ENCODE measurements around the gene LDLRAD4.

LDLRAD4 gene

DNA sequence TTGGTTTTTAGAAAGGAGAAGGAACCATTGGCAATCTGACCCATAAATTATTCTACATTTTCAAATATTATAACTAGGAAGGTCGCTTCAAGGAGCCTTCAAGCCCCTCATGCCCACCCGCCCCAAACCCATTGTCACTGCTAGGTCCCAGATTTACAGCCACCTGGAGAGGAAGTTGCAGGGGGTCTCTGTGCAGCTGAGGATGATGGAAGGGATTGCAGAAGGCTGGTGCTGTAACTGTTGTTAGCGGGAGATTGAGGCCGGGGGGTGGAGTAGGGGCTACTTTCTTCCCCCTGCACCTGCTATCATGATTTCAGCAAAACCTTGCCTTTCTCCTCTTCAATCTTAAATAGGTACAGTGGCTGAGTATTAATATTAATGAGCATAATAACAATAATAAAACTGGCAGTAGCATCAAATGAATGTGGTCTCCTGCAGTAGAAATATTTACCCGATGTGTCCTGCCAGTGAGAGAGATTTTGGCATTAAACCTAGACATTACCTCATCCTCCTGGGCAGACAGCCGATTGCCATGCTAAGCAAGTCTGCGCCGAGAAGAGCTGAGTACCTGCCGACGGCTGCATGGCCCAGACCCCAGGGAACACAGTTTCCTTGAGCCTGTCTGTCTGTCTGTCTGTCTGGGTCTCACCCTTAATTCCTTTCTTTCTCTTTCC, 282.4 kb downstream of the LDLRAD4 start:
- DNase-seq (ENCODE audit: insufficient read length, low spot score) (peak; percentile 50), FAIRE-seq (no peak)
- no peak for TF ChIP-seq POLR2A (IDR thresholded peaks at IDR 0.05; ENCODE audit: low read depth, low read length)

DNA sequence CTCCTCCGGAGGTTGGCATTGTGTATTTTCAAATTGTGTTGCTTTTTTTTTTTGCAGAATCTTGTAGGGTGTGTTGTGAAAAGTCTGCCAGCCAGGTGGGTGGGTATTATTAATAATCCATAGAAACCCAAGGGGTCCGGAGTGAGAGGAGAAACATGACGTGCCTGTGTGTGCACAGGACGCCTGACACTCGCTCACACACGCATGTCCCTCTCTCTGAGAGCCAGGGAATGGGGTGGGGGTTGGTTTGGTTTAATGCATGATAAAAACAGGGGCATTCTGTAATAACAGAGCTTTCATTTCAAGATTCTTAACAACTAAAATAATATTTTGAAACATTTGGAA, 283.0 kb downstream of the LDLRAD4 start:
- no peak for TF ChIP-seq POLR2A (IDR thresholded peaks at IDR 0.05; ENCODE audit: low read depth, low read length)
- FAIRE-seq (no peak), DNase-seq (ENCODE audit: insufficient read length, low spot score) (no peak)

DNA sequence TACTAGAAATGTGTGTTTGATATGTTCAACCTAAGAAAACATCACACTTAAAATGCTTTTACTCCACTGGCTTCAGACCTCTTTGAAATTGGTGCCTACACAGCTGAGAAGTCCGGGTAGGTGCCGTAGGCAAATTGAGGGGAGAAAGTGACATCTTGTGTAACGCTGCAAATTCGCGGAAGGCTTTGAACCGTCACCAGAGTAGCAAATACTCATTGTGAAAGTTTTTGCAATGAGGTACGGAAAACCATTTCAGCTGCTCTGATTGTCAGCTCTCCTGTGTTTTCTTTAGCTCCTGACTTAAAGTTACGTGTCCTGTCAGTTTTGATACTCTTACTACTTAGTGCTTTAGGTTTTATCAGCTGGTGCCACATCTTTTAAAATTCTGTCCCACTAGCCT, 283.3 kb downstream of the LDLRAD4 start:
- TF ChIP-seq POLR2A (IDR thresholded peaks at IDR 0.05; ENCODE audit: low read depth, low read length), result no peak
- DNase-seq (ENCODE audit: insufficient read length, low spot score) (no peak), FAIRE-seq (no peak)

DNA sequence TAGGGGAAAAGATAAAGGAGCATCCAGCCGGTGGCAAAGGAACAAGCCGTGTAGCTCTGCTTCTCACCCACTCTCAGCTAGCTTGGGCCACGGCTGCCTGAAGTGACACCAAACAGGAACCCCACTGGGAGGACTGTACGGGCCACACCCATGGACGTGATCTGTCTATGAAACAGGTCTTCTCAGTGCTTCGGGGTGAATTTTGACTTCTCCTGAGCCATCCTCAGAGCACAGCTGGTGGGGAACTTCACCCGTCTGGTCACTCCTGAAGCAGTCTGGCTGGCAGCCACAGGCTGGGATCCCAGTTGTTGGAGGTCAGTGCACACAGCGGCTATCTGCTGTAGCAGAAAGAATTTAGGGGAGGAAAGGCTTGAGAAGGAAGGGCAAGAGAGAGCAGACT, 284.0 kb downstream of the LDLRAD4 start:
- DNase-seq (ENCODE audit: insufficient read length, low spot score), result no peak
- FAIRE-seq, result no peak
- TF ChIP-seq POLR2A (IDR thresholded peaks at IDR 0.05; ENCODE audit: low read depth, low read length), result no peak

DNA sequence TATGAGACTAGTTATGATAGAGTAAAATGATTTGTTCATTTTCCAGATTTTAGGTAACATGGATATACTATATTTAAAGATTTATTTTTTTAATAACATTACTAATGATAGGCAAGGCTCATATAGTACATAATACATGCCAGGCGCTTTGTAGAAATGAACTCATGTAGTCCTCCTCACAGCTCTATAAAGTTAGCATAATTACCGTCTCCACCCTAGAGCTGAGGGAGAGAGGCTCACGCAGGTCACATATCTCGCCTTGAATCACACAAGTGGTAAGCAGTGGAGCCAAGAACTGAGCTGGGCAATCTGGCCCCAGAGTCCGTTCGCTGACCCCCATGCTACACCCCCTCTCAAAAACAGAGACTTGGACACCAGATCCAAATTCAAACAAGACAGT, 285.3 kb downstream of the LDLRAD4 start:
- FAIRE-seq, result no peak
- no peak for DNase-seq (ENCODE audit: insufficient read length, low spot score)
- TF ChIP-seq POLR2A (IDR thresholded peaks at IDR 0.05; ENCODE audit: low read depth, low read length), result no peak

DNA sequence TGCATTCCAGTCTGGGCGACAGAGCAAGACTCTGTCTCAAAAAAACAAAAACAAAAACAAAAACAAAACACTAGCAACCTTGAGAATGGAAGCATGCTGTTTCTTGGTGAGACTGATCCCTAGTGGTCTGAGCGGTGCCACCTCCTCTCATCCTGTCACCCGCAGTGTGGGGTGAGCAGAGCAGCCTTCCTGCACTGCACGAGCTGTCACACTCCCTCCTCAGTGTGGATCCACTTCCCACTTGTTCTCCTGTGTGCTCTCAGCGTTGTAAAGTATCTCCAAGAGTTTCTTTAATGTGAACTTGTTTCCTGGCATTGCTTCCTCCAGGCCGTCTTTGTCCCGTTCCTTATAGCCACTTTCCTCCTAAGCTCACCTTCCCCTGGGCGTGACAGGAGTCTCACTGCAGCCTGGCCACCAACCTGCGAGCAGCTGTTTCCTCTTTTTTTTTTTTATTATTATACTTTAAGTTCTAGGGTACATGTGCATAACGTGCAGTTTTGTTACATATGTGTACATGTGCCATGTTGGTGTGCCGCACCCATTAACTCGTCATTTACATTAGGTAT, 287.3 kb downstream of the LDLRAD4 start:
- FAIRE-seq, result no peak
- TF ChIP-seq POLR2A (IDR thresholded peaks at IDR 0.05; ENCODE audit: low read depth, low read length), result no peak
- no peak for DNase-seq (ENCODE audit: insufficient read length, low spot score)

DNA sequence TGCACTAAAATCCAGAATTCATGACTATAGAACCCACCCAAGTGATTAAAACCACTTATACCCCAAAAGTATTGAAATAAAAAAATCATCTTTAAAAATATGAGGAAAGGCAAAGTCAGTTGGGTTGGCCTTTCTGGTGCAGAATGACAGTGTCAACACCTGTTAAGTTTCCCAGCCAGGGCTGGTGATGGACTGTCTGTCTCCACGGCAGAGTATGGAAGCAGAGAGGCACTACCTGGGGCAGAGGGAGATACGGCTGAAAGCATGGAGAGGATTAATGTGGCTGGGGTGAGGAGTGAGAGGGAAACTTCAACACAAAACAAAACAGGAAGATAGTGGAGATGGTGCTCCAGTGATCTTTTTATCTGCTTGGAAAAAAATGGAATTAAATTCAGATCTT, 292.0 kb downstream of the LDLRAD4 start:
- DNase-seq (ENCODE audit: insufficient read length, low spot score) (no peak), FAIRE-seq (no peak)
- no peak for TF ChIP-seq POLR2A (IDR thresholded peaks at IDR 0.05; ENCODE audit: low read depth, low read length)

DNA sequence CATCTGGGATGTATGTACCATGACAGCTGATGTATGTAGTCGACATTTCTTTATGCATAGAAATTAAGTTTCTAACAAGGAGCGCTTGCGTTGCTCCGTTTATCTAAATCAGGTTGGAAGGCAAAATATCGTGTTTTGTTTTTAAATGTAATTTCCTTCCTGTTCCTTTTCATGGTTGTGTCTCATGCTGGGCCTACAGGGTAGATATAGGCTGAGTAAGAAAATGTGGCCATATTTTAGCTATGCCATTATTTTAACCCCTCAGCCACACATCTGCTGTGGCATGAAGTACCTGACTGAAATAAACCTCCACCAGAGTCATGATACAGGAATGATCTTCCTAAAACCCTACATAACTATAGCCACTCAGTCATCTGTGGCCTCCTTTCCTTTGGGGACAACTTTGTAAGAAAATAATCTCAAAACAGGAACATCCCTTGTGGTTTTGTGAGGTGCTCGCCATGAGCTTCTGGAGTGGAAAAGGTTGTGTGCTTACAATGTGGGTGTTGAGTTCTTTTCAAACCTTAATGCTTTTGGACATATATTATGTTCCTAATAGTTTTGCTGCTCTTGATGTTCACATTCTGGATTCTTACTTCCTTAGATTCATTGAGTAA, 293.5 kb downstream of the LDLRAD4 start:
- DNase-seq (ENCODE audit: insufficient read length, low spot score), result no peak
- no peak for FAIRE-seq
- TF ChIP-seq POLR2A (IDR thresholded peaks at IDR 0.05; ENCODE audit: low read depth, low read length), result no peak

DNA sequence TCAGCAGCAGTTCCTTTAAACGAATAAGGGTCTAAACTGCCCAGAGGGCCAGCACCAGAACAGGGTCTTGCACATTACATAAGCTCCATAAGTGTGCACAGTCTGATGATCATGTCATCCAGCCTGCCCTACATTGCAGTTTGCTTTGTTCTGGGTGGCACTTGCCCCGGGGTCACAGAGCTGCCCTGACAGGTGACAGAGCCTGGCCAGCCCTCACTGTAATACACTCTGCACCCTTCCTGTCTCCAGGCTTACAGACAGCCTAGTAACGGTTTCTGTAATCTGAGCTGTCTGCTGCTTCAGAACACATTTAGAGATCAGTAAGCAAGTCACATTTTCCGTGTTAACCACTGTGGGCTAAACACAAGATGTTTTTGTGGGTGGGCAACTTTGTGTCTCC, 294.5 kb downstream of the LDLRAD4 start:
- FAIRE-seq, result no peak
- no peak for TF ChIP-seq POLR2A (IDR thresholded peaks at IDR 0.05; ENCODE audit: low read depth, low read length)

DNA sequence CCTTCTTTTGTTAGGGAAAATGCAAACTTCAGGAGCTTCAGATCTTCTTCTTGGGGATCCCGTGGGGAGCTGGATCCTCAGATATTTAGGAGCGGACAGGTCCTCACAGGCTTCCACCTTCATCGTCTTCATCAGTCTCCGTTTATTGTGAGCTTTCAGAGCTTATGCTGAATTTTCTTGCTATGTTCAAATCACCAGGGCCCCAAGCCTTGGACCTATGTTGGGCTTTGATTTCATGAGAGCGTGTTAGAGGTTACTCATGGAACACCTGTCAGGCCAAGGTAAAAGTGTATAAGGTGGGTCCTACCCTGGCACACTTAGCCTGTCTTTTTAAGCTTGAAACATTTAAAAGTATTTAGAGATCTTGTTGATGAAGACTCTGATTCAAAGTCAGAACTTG, 294.9 kb downstream of the LDLRAD4 start:
- TF ChIP-seq POLR2A (IDR thresholded peaks at IDR 0.05; ENCODE audit: low read depth, low read length), result no peak
- no peak for DNase-seq (ENCODE audit: insufficient read length, low spot score)
- FAIRE-seq, result no peak

More for the DNA sequence above, 294.5 kb downstream of the LDLRAD4 start:
- DNase-seq (ENCODE audit: insufficient read length, low spot score), result no peak

DNA sequence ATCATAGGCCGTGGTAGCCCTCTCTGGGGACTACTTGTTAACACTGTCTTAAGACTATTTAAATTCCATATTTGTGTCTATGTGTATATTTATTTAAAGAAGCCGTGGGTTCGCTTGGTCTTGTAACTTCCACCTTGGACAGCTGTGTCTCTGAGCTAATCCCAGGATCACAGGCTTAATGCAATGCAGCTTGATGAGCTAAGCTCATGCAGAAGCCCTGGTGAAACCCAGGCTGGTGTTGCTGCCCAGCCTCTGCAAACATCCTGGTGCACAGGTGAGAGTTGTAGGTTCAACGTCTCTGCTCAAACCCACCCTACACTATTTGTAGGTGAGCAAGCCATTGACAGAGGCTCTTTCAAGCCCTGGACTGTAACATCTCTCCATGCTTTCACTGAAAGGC, 296.0 kb downstream of the LDLRAD4 start:
- no peak for FAIRE-seq
- TF ChIP-seq POLR2A (IDR thresholded peaks at IDR 0.05; ENCODE audit: low read depth, low read length), result no peak

DNA sequence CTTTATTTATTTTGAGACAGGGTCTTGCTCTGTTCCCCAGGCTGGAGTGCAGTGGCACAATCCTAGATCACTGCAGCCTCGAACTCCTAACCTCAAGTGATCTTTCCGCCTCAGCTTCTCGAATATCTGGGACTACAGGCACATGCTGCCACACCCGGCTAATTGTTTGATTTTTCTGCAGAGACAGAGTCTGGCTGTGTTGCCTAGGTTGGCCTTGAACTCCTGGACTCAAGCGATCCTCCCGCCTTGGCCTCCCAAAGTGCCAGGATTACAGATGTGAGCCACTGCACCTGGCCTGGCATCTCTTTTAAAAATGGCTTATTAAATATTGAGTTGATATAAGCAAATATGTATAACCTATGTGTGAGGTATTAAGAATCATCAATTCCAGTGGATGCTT, 298.3 kb downstream of the LDLRAD4 start:
- no peak for FAIRE-seq
- no peak for DNase-seq (ENCODE audit: insufficient read length, low spot score)
- no peak for TF ChIP-seq POLR2A (IDR thresholded peaks at IDR 0.05; ENCODE audit: low read depth, low read length)

More for the DNA sequence above, 296.0 kb downstream of the LDLRAD4 start:
- no peak for DNase-seq (ENCODE audit: insufficient read length, low spot score)

DNA sequence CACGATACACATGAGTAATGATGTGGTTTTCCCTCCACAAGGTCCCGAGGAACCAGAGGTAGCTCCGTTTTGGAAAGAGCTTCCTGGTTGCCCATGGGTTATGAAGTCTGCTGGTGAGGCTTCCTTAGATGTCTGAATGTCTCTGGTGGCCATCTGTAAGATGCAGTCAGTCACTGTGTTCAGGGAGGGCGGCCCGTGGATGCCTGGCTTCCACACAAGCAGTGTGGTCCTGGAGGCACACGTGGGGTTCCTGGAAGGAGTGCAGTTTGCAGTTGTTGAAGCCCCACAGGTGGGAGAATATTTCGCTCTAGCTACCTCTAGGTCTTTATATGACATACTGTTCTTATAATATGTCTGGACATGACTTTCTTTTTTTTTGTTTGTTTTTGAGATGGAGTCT, 298.8 kb downstream of the LDLRAD4 start:
- FAIRE-seq (no peak), DNase-seq (ENCODE audit: insufficient read length, low spot score) (no peak)
- no peak for TF ChIP-seq POLR2A (IDR thresholded peaks at IDR 0.05; ENCODE audit: low read depth, low read length)

DNA sequence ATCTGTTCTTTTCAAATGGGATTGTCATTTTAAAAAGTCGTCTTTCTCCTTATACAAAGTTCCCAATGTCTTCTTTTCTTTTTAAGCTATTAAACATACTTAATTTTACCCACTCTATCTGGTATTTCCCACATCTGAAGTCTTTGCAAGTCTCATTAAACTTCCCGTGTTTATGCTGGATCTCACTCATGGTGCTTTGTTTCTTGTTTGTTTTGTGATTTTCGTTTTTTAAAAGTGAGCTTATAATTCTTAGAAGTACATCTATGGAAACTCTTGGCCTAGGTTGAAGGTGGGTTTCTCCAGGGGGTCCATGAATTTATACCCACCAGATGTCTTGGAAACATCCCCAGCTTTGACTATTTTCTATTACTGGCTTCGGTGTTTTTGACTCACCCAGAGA, 299.8 kb downstream of the LDLRAD4 start:
- no peak for FAIRE-seq
- DNase-seq (ENCODE audit: insufficient read length, low spot score), result no peak
- no peak for TF ChIP-seq POLR2A (IDR thresholded peaks at IDR 0.05; ENCODE audit: low read depth, low read length)

DNA sequence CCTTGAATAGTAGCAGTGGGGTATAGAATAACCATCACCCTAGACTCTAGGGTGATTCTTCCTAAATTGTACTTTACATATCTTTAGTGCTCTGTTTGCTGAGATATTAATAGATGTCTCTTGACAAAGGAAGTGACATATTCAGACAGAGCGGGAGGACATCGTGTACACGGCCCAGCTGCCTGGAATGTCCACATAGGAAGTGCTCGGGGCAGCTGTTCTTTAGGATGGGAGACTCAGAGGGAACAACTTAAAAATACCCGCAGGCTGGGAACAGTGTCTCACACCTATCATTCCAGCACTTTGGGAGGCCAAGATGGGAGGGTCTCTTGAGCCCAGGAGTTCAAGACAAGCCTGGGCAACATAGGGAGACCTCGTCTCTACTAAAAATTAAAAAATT, 301.7 kb downstream of the LDLRAD4 start:
- no peak for FAIRE-seq
- DNase-seq (ENCODE audit: insufficient read length, low spot score), result no peak
- no peak for TF ChIP-seq POLR2A (IDR thresholded peaks at IDR 0.05; ENCODE audit: low read depth, low read length)

Measured in H54 (cell line).